HG02981 (cell line): ENCODE data around the gene RPL22.
"Not testable (repeated sequence)": the region's sequence is repeated elsewhere in the genome, so short reads cannot be mapped to it uniquely, and the experiment has no call there.

Experiments used
- ATAC-seq: cut with Tn5 transposase; IDR thresholded peaks from one replicate; pipeline ENCODE4 v1.9.1; 2021; ENCODE audit warnings: mild to moderate bottlenecking, moderate library complexity; ENCODE audit not compliant: unreplicated experiment

RPL22 gene

DNA sequence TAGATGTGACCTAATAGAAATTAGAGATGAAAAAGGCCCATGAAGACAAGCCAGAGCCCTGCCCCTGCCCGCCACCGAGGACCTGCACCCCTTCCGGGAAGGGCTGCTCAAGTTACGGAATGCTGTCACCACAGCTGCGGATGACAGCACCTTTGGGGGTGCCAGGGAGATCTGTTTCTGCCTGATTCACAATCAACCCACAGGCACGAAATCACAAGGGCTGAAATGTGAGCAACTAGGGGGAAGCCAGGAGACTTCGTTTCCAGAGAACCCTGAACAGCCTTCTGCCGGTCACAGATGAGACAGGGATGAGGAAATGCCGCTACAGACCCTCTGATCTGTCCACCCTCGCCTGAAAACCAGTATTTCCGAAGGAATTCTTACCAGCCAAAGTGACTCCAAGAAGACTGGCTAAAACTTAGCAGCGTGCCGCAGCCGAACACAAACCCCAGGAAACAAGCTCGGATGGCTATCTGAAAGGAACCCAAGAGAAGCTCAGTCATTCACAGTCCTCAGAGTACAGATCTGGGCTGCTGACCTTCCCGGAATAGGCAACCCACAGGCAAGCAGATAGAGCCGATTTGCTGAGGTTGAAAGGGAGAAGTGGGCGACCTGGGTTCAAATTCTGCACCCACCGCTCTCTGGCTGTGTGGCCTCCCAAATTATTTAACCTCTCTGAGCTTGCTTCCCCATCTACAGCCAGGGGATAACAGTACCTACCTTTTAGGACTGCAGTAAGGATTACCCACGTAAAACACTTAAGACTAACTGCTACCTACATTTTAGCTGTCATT is 35.3 kb upstream of the RPL22 start:
- no peak for ATAC-seq

DNA sequence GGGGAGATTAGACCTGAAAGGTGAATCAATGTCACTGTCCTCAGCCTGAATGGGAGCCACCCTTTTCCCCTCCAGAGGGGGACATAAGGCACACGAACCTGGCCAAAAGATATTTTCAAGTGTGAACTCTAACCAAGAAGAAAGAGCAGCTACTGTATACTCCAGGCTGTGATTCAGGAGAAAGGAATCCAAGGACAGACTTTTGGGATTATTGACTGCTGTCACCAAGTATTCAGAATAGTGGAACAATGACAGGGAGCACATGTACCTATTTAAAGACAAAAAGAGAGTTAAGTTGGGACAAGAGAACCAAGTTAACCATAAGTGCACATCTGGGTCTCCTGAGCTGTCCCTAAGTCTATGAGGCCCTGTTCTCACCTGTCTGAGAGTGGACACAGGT is 34.0 kb upstream of the RPL22 start:
- ATAC-seq: no peak

DNA sequence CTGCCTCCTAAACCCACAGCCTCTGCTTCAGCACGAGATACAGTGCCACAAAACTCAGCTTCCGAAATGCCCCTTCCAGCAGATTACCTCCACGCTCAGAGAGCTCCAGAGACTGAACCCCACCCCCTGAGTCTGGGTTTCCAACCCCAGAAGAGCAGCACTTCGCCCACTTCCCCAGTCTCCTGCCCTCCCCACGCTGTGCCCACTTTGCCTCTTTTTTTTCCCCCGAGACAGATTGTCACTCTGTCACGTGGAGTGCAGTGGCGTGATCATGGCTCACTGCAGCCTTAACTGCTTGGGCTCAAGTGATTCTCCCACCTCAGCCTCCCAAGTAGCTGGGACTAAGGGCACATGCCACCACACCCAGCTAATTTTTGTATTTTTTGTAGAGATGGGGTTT is 26.3 kb upstream of the RPL22 start:
- ATAC-seq: no peak

DNA sequence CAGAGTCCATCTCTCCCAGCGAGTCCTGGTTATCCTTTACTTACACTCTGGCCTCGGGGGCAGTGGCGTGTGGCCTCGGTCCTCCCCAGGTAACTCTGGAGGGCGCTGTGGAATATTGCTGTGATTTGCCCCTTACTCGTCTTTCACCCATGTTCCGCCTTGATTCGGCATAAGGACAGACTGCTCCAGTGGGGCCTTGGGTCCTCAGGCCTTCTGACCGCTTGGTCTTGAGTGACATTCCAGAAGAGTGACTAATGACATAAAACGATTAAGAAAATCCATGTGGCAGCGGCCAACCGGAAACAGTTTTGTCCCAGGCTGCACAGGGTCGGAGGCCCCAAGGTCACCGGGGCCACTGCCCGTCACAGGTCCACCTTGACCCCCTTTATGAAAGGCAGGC is 25.3 kb upstream of the RPL22 start:
- no peak for ATAC-seq

DNA sequence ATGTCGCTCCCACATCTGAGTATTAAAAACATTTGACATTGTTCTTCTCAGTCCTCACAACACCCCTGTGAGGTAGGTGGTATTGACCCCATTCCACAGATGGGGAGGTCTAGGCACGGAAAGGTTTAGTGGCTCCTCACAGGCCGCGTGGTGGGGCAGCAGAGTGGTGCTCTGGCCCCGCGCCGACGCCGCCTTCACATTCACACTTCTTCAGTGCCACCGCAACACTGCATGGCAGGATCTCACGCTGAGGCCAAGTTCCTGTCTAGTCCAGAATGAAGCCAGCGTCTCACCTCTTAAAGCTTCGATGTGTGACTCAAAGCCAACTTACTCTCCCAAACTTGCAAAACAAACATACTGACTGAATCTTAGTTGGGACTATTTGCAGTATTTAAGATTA is 24.2 kb upstream of the RPL22 start:
- no peak for ATAC-seq

DNA sequence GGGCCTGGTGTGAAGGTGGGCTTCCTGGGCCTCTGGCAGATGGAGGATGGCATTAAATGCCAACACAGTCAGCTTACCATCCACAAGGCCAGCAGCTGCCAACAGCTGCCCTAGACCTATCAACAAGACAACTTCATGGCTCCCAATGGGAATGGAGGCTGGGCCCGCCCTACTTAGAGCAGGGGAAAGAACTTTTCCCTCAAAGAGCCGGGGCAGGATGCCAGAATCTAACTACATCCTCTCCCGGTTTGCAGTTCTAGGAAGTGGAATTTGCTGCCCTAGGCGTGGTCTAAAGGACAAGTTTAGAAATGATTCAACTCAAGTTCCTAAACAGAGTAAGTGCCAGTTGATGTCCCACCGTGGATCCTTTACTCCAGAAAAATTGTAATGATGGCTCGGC is 23.2 kb upstream of the RPL22 start:
- ATAC-seq: no peak

DNA sequence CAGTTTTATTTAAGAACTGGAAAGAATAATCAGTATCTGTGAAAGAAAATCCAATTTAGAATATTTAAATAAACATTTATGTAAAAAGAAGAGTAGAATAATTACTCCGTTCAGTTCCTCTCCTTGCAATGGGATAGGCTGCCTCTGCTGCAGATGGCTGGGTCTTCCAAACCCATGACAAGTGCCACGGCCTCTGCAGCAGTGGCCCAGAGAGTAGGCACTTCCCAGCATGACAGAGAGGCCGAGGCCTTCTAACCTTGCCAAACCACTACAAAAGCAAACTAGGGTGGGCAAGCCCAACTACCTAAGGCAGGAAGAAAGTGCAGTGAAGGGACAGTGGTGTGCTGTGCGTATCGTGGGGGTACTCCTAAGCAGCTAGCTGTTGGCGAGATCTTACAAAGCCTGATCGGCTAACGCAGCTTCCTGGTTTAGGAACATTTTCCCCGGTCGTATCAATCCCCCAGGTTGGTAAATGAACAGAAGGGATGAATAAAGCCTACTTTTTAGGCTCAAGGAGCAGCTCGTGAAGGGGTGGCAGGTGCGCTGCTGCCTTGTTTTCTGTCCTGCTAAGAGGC is 21.9 kb upstream of the RPL22 start:
- no peak for ATAC-seq

DNA sequence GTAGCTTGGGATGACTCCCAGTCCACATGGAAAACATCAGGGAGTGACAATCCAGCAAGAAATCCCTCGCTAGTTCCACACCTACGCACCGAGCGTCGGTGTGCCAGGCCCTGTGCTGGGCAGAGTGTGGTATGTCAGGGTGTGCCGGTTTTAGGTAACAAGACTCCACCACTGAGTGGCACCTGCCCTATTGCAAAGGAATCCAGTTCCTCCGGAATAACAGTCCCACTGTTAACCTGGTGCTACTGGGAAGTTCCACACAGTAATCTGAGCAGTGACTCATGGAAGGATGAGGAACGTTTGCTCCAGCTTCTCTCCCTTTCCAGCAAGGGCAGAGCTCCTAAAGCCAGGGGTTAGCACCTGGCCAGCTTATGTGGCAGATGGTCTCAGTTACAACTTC is 20.8 kb upstream of the RPL22 start:
- no peak for ATAC-seq

DNA sequence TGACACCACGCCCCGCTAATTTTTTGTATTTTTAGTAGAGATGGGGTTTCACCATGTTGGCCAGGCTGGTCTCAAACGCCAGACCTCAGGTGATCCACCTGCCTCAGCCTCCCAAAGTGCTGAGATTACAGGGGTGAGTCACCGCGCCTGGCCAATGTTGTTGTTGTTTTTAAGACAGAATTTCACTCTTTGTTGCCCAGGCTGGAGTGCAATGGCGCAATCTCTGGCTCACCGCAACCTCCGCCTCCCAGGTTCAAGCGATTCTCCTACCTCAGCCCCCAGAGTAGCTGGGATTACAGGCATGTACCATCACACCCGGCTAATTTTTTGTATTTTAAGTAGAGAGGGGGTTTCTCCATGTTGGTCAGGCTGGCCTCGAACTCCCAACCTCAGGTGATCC is 20.2 kb upstream of the RPL22 start:
- ATAC-seq: not testable (repeated sequence)

DNA sequence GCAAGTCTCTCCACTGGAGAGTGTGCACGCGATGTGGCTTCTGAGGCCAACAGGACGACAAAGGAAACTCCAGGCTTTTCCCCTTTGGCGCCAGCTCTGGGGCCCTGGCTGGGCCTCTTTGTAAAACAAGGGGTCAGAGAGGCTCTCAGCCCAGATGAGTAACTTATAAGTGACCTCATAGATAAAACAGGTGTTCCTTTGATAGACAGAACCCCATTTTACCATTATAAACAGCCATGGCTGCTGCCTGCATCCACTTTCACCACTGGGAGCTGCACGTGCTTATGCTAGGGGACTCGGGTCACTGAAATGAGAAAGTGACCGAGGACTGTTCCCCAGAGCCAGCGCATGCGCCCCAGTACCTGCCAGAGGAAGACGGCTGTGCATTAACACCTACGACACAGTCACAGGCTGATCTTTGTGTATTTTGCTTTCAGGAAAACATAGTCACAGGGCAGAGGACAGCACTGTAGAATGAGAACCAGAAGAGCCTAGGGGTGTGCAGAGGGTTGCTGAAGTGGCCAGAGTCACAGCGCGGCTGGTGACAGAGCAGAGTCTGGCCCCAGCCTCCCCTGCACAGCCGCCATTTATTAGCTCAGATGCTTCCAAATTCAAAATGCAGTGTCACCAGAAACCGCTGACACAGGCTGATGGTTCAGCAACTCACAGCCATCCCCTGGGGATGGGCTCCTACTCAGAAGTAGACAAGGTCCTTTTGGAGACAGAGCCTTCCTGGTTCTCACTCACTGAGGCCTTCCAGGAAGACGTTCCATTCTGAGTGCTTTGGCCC is 19.2 kb upstream of the RPL22 start:
- no peak for ATAC-seq

DNA sequence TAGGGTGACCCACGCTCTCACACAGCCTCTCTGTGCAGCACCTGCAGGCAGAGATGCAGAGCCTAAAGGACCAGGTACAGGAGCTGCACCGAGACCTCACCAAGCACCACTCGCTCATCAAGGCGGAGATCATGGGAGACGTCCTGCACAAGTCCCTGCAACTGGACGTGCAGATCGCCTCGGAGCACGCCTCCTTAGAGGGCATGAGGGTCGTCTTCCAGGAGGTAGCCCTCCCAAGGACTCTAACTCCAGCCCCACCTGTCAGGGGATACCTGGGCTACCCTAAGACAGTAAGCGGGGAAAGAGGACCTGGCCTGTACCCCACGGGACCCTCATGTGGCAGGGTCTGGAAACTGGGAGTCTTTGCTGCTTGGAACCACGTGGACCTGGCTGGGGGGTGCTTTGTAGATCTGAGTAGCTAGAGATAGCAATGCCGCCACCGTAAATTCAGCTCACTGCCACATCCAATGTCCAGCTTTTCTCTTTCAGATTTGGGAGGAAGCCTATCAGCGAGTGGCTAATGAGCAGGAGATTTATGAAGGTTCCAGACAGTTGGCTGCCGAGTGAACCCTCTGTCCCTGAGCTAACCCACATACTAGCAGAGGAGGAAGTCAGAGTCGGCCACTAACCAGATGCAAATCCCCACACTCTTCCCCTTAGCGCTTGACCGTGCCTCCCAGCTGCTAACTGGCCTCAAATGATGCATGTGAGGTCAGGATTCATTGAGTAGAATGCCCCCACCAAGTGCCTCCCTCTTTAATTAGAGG is 13.0 kb upstream of the RPL22 start:
- ATAC-seq: no peak

DNA sequence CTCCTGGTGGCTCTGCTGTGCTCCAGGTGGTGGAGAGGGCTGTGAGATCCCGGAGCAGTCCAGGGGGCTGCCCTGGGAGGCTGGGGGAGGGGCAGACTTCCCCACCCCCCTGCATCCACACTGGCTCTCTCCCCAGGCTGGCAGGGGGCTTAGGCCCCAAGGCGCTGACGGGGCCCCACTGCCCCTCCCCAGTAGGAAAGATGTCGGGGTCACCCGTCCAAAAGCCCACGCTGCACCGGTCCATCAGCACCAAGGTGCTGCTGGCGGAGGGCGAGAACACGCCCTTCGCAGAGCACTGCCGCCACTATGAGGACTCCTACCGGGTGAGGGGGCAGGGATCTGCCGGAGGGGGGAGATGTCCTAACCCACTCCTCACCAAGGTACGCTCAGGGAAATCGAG is 12.3 kb upstream of the RPL22 start:
- no peak for ATAC-seq

DNA sequence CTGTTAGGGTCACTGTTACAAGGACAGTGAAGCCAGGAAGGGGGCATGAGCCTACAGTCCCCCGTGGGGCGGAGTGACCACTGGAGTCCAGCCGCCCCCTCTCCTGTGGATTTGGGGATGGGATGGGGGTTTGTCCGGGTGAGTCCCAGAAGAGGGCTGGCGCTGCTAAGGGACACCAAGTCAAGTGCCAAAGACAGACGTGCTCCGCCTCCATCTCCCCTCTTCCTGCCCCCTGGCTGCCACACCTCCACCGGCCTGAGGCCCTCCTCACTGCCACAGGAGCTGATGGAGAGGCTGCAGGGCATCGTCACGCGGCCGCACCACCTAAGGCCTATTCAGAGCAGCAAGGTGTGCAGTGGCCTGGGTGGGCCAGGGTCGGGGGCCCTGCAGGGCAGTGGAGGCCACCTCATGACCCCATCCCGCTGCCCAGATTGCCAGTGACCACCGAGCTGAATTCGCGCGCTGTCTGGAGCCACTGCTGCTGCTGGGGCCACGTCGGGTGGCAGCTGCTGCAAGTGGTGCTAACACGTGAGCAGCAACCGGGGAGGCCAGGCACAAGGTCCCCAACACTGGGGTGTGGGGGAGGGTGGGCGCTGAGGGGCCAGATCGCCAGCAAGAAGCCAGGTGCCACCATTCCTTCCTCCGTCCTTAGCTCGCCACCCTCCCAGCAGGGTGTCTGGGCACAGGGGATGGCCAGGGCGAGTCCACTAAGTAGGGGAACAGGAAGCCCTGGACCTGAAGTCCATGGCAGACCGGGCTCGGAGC is 11.4 kb upstream of the RPL22 start:
- no peak for ATAC-seq

DNA sequence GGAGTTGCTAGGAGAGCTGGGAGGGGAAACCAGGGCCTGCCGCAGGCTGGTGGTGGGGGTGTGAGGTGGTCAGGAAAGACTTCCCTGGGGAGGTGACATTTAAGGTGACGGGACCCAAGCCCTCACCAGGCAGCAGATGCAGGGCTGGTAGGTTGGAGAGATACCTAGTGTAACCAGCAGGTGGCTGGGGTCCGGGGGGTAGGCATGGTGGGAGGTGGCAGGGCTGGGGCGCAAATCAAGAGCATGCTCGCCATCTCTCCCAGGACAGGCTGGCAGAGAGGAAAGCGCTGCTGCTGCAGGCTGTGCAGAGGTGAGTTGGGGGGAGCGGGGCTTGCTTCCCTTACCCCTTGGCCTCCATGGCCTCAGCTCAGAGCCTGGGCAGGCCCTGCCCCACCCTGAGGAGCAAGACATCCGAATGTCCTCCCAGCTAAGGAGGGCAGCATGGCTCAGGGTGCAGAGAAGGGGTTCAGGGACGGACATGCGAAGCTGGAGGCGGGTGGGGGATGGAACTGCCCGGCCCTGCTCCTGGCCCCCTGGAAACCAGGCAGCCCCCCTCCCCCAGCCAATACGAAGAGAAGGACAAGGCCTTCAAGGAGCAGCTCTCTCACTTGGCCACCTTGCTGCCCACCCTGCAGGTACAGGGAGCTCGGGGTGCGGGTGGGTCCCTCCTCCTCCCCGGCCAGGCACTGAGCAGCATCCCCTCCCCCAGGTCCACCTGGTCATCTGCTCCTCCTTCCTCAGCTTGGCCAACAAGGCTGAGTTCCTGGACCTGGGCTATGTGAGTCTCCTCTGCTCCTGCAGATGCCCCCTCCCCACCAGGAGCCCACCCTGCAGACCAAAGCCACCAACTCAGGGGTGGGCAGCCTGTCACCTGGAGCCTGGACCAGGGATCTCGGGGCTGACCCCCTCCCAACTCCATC is 10.5 kb upstream of the RPL22 start:
- ATAC-seq: no peak

DNA sequence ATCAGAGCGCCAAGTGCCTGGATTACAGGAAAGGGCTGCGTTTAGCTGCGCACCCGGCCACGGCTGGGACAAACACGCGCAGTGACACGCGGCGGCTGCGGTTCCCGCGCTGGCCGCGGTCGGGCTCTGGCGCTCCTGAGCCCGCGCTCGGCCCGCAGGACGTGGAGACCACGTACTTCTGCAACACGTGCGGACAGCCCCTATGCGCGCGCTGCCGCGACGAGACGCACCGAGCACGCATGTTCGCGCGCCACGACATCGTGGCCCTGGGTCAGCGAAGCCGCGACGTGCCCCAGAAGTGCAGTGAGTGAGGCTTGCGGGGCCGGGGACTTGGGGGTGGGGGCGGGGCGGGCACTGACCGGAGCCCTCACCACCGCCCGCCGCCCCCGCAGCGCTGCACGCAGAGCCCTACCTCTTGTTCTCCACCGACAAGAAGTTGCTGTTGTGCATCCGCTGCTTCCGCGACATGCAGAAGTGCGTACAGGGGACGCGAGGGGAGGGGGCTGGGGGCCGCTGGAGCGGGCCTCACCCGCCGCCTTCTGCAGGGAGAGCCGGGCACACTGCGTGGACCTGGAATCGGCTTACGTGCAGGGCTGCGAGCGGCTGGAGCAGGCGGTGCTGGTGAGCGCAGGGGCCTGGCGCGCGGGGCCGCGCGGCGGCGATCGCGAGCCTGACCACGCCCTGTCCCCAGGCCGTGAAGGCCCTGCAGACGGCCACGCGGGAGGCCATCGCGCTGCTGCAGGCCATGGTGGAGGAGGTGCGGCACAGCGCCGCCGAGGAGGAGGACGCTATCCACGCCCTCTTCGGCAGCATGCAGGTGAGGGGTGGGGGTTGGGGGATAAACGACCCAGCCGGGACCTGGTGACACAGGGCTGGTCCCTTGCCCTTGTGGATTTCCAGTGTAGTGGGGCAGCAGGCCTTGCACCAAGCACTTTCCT is 9.6 kb upstream of the RPL22 start:
- ATAC-seq: no peak

DNA sequence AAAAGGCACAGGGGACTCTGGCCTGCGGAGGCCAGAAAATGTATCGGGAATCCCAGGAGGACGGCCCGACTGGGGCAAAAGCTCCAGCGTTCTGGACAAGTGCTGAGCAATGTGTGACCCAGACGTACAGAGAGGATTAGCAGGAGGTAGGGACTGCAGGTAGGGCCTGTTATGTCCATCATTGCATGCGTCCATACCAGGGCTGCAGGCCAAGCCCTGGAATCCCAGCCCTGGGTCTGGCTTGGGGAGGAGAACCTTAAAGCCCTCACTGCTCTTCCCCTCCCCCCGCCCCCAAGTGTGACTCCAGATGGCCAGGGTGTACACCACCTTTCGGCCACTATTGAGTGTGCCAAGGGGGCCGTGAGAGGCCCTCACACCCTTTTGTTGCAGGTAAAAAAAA is 8.5 kb upstream of the RPL22 start:
- ATAC-seq: no peak

DNA sequence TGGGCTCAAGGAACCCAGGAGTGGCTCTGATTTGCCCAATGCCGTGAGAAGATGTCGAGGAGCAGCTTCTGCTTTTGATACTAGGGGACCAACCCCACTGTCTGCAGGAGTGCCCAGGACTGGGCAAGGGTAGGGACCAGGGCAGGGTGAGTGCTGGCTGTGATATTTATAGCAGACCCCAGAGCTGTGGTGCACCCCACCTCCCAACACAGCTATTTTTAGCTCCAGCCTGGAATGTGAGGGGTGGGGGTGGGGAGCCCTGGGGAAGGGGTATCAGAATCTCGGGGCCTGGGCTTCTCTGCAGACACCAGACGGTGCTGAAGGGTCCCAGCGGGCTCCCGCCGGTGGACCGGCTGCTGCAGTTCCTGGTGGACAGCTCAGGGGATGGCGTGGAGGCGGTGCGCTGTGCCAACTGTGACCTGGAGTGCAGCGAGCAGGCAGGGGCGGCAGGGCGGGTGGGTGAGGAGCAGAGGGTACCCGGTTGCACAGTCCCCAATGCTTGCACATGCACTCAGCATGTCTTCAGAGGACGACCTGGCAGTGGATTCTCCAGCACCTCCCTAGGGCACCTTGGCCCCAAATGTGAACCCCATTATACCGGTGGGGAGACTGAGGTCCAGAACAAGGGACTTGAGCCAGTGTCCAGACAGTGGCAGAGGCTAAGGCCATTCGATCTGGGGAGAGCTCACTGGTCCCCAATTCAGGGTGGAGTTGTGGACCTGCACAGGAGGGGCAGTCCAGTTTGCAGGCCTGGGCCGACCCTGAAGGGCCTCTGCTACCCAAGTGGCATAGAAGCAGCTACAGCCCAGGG is 7.9 kb upstream of the RPL22 start:
- no peak for ATAC-seq

DNA sequence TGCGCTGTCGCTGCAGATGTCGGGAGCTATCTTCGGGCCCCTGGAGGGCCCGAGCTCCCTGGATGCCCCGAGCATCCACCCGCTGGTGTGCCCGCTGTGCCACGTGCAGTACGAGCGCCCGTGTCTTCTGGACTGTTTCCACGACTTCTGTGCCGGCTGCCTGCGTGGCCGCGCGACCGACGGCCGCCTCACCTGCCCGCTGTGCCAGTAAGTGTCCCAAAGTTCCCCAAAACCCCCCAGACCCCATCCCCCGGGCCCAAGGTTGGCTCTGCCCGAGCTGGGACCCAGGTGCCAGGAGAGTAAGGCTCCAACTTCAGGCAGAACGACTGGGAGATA is 7.1 kb upstream of the RPL22 start:
- no peak for ATAC-seq
